ENCODE measurements around the gene RRAD.

DNA sequence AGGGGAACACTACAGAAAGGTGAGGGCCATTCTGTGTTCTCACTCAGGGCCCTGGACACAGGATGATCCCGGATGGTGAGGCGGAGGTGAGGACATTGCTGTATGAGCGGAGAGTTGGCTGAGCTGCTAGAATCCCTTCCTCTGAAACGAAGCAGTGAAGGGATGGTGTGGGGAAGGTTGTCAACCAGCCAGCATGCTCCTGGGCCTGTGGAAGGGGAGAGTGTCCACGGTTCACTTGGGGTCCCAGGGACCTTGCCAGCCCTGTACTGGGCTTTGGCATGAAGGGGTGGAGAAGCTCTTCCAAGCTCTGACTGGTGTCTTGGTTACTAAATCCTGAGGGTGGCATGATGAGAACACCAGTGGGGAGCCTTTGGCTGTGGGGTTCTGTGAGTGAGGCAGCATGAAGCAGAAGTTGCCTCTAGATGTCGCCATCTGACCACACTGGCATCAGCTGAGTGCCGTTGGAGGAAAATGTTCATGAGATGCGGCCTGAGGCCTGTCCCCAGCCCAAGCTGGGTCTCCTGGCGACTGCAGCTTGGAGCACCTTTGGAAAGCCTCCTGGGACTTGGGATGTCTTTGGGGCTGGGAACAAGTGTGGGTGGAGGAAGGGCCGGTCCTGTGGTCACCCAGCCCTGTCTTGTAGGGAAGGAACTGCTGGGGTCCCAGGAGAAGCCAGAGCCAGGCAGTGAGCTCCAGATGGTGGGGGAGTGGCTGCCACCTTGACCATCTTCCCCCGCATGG, 30.2 kb downstream of the RRAD start:
- TF ChIP-seq, protein P1, sequence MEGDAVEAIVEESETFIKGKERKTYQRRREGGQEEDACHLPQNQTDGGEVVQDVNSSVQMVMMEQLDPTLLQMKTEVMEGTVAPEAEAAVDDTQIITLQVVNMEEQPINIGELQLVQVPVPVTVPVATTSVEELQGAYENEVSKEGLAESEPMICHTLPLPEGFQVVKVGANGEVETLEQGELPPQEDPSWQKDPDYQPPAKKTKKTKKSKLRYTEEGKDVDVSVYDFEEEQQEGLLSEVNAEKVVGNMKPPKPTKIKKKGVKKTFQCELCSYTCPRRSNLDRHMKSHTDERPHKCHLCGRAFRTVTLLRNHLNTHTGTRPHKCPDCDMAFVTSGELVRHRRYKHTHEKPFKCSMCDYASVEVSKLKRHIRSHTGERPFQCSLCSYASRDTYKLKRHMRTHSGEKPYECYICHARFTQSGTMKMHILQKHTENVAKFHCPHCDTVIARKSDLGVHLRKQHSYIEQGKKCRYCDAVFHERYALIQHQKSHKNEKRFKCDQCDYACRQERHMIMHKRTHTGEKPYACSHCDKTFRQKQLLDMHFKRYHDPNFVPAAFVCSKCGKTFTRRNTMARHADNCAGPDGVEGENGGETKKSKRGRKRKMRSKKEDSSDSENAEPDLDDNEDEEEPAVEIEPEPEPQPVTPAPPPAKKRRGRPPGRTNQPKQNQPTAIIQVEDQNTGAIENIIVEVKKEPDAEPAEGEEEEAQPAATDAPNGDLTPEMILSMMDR (tag by site-specific recombination; IDR thresholded peaks at IDR 0.05) = peak; percentile 97
- TF ChIP-seq ZBTB7A (tag by site-specific recombination; IDR thresholded peaks at IDR 0.05; ENCODE audit: low read depth) (no peak), ZNF311 (tag by site-specific recombination; IDR thresholded peaks at IDR 0.05; ENCODE audit: borderline replicate concordance) (no peak)
- TF ChIP-seq, protein P2, sequence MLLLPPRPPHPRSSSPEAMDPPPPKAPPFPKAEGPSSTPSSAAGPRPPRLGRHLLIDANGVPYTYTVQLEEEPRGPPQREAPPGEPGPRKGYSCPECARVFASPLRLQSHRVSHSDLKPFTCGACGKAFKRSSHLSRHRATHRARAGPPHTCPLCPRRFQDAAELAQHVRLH (tag by site-specific recombination; IDR thresholded peaks at IDR 0.05) = no peak
- TF ChIP-seq, protein P3, sequence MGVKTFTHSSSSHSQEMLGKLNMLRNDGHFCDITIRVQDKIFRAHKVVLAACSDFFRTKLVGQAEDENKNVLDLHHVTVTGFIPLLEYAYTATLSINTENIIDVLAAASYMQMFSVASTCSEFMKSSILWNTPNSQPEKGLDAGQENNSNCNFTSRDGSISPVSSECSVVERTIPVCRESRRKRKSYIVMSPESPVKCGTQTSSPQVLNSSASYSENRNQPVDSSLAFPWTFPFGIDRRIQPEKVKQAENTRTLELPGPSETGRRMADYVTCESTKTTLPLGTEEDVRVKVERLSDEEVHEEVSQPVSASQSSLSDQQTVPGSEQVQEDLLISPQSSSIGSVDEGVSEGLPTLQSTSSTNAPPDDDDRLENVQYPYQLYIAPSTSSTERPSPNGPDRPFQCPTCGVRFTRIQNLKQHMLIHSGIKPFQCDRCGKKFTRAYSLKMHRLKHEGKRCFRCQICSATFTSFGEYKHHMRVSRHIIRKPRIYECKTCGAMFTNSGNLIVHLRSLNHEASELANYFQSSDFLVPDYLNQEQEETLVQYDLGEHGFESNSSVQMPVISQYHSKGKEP (tag by site-specific recombination; IDR thresholded peaks at IDR 0.05) = no peak

All from HEK293 (cell line).